ENCODE results near the gene LEFTY2.

The LEFTY2 gene

DNA sequence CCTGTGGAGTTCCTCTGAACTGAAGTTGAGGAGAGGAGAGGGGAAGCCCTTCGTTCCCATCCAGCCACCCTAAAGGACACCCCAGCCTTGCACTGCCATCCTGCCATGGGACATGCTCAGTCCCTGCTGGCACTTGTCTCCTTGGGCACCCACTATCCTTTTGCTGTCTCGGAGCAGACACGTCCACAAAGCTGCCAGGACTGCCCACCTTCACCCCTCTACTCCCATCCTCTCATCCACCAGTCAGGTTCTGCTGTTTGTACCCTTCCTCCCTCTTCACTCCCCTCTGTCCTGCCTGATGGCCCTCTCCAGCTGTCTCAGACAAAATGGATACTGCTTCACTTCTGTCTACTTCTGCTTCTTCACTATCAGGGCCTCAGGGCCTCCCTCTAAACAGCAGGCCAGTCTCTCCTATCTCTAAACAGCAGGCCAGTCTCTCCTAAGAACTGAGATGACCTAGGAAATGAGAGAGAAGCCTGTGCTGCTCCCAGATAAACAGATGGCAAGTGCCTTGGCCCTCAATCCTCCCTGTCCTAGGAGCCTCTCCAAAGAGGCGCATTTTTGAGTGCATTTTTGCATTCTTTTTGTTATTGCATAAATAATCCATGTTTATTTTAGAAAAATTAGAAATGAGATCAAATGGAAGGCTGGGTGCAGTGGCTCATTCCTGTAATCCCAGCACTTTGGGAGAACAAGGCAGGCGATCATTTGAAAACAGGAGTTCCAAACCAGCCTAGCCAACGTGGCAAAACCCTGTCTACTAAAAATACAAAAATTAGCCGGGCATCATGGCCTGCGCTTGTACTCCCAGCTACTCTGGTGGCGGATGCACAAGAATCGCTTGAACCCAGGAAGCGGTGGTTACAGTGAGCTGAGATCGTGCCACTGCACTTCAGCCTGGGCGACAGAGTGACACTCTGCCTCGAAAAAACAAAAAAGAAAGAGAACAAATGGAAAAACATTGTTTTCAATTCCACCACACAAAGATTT is 12.5 kb downstream of the LEFTY2 start:
- no peak for FAIRE-seq

DNA sequence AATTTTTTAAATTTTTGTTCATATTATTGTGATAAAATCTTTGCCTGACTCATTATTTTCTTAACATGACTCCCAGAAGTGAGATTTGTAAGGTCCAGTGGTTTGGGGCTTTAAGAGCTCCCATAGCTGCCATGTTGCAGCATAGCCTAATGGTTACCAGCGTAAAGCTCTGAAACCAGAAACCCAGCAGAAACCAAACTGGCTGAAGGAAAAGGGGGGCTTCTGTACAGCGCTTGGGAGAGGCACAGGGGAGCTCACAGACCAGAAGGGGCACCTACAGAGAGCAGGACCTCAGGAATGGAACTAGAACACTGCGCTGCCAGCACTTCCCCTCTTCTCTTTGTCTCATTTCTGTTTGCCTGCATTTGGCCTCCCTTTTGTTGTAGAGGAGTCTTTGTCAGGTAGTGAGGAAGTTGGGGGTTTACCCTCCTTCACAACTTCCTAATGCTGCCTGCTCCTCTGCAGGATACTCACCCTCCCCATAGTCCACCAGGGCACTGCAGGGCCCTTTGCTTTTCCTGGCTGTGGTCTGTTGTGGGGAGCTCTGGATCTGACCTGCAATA is 14.4 kb downstream of the LEFTY2 start:
- no peak for FAIRE-seq

DNA sequence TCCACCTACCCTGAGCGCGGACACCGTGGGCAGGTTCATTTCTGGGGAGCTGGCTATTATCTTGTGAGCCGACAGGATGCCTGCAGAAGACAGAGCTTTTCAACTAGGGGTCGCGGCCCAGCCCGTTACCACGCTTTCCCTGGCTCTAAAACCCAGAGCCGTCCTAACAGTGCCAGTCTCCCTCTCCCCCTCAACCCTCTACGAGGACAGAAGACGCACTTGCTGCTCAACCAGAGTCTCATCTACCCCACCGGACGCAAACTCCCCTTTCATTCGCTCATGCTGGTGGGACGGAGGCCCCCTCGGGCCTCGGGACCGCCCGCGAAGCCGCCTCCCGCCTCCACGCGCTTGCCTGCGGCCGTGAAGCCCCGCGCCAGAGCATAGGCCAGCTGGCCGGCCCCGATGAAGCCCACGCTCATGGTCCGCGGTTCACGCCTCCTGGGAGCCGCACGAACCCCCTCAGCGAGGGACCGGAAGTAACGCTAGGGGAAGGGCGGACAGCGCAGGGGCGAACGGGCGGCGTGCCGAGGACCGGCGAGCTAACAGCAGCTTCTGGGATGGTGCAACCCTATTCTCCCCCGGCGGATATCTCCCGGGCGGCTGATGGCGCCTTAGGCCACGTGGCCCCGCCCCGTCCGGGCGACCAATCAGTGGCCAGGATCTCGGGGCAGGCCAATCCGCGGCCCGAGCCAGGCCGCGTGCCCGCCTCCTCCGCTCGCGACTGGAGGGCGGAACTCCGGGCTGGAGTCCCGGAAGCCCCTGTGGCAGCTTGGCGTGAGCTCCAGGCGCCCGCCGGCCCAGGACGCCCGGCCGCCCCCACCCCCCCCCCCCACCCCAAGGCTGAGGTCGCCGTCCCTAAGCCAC is 17.1 kb downstream of the LEFTY2 start, which contains the start of gene PYCR2:
Gene PYCR2, minus strand, starts transcription at position 559 of the 864 bp plus-strand sequence. Its CDS starts 140 bp downstream, at position 419.
- FAIRE-seq, result no peak

DNA sequence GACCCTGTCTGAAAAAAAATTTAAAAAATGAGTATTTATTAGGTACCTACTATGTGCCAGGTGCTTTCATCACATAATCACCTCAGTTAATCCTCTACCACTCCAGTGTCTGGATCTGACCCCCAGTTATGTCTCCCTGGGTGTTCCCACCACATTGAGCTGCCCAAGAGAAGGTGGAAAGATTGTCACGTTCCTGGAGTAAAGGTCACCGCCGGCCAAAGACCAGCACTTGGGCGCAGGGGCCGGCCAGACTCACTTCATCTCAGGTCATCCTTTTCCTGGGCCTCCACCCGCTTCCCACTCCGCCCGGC is 17.7 kb downstream of the LEFTY2 start:
- no peak for FAIRE-seq

DNA sequence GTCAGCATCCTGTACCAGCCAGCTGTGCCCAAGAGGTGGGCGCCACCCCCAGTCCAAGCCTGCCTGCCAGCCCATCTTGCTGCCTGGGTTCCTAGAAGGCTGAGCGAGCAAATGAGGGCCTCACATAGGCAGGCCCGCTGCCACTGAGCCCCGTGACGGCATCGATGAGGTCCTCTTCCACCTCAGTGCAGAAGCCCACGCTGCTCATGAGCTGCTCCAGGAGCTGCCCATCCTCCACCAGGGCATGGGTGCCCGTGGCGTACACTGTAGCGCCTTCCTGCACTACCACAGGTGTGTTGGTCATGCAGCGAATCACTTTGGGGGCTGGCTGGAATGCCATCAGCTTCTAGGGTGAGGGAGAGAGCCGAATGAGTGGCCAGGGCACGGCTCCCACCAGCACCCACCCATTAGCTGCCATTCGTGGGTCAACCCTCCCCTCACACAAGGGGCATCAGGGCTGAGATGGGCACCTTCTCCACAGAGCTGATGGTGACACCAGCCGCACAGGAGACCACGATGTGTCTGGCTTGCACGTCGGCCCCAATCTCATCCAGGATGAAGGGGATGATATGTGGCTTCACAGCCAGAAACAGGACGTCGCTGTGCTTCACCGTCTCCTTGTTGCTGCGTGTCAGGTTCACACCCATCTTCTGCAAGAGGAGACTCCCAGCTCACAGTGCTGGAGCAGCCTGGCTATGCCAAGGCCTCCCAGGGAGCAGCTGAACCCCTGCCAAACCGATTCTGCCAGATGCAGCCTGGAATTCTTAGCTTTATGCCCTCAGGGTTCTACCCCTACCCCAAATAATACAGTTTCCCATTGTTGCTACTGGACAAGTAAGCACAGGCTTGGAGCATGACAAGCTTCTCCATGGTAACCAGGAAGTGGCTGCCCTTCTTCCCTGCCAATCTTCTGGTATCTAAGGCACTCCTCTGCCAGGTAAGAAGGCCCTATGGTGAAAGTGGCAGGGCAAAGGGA is 19.0 kb downstream of the LEFTY2 start:
- FAIRE-seq, result no peak

DNA sequence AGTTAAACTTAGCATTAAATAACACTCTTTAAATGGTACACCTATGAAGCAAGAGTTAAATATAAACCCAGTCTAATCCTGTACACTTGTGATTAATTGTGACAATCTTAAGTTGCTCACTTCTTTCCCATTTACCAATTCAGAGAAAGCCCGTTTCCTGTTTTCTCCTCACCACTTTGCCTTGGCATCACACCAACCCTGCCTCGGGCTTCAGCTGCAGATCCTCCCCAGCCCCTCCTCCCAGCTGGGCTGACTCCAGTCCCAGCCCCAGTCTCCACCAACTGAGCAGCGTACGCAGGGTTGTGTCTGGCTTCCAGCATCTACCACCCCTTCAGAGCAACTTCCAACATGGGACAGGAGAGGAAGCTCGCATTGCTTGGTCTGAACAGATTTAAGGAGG is 21.1 kb downstream of the LEFTY2 start:
- FAIRE-seq, result no peak

DNA sequence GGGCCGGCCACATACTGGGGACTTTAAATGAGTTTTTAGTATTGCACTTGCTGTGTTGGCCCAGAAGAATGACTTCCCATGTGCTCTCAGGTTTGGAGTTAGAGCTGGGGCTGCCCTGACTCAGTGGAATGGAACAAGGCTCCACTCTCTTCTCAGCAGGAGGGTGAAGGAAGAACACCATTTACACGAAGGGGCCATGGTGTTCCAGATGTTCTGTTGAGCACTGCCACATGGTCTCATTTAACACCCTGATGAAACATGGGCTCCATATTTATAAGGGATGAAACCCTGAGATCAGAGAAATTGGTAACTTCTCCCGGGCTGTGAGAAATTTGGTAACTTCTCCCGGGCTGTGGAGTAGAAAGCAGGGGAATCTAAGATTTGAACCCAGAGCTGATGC is 22.7 kb downstream of the LEFTY2 start:
- FAIRE-seq, result no peak

DNA sequence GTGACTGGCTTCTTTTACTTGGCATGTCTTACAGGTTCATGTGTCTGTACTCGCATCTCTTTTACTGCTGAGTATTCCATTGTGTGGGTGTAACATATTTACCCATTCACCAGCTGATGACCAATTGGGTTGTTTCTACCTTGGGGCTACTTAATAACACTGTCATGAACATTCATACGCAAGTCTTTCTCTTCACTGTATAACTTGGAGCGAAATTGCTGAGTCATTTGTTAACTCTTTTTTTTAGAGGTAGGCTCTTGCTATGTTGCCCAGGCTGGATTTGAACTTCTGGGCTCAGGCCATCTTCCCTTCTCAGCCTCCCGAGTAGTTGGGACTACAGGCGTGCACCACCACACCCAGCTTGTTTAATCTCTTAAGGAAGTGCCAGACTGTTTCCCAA is 23.5 kb downstream of the LEFTY2 start:
- no peak for FAIRE-seq

DNA sequence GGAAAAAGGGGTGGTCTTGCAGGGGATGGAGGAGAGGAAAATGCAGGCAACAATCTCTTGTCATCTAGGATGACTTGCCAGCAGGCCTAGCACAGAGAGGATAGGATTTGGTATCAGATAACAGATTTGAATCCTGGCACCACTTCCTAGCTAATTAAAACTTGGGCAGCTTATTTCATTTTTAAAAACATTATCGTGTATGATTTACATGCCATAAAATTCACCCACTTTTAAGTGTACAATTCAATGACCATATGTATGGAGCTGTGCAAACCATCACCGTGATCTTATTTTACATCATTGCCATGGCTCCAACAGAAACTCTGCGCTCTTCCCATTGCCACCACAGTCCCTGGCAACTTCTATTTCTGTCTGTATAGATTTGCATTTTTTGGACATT is 23.9 kb downstream of the LEFTY2 start:
- FAIRE-seq, result no peak

DNA sequence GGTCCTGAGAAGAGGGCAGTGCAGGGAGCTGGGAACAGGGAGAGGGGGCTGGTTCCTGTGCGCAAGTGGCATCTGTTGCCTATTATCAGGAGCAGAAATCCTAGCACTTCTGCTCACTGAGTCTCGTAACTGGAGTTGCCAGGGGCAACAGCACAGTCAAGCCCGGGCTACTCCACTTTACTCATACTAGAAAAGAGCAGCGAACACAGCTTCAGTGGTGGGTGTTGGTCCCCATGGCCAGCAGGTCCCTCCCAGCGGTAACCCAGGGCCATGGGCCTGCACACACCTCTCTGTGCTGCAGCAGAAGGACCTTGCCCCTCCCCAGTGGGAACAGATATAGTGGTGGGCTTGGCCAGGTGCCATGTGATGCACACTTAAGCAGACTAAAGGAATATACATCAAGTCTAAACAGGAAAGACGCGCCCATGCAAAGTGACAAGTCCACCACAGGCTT is 25.5 kb downstream of the LEFTY2 start:
- FAIRE-seq, result no peak

DNA sequence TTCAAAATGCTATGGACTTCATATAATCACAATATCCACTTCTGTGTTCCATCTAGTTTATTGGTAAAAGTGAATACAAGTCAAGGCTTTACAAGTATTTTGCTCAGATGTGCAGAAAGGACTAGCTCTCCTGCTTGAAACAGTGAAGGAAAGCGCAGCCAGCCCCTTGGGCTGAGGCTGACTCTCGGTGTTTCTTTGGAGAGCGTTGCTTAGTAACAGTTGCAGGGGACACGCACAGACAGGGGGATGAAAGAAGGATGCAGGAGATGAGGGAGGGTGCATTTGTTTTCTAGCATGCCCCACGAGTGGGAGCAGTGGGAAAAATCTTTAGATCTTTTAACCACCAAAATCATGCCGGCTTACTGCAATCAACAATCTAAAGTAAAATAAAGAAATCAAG is 26.1 kb downstream of the LEFTY2 start:
- no peak for FAIRE-seq

DNA sequence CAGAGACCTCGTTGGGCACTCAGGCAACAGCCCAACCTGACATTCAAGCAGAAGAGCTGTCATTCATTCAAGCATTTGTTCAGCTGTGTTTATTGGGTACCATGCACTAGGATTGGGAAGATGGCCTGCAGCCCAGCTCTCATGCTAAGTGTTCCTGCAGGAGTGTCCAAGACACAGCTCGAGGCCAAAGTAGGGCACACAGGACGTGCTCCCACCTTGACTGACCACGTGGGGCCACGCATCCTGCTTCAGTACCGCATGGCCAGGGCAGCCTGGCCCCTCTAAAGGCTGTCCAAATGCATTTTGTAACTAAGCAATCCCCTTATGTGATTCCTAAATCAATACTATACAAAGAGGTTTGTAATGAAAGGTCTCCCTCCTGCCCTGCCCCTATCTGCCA is 26.6 kb downstream of the LEFTY2 start:
- FAIRE-seq, result no peak

DNA sequence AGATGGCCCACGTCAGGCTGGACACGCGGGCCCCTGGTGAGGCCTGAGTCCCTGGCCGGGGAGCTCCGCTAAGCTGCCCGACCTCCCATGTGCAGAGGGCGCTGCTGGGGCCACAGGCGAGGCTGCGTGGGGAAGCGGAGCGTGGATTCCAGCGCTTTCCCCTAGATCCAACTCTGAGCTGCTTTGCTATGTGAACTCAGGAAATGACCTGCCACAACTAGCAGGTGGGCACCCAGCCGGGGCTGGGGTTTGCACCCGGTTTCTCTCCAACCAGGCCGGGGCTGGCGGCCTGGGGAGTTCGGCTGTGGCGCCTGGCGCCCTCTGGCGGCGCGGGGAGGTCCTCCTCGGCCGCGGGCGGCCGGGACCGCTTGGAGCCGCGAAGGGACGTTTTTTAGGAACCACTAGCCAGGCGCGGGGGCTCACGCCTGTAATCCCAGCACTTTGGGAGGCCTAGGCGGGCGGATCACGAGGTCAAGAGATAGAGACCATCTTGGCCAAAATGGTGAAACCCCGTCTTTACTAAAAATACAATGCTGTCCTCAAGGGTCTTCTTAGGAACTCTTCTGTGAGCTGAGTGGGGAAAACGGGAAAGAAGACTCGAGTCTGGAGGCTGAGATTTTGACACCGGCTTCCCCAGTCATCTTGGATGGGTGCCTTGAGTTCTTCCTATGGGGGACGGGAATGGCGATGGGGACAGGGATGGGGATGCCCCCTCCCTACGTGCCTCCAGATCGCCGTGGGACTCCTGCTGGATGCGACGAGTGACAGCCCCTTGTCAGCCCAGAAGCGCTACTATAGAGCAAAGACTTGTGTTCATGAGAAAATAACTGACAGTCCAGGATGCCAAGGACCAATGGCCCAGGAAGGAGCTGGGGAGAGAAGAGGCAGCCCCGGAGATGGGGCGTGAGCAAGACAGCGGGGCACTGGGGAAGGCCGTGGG is 29.6 kb downstream of the LEFTY2 start:
- no peak for FAIRE-seq

DNA sequence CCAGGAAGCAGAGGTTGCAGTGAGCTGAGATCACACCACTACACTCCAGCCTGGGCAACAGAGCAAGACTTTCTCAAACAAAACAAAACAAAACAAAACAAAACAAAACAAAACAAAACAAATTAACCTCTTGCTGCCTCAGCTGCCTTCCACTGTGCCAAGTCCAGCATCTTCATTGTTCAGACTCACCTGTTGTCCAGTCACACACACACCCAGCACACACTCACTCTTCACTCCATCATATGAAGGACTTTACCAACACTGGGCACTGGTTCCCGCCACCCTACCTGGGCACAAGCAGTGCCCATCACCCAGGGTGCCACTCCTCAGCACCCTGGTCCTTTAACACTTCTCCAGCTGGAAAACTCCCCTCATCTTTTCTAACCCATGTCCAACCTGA is 31.5 kb downstream of the LEFTY2 start:
- FAIRE-seq, result no peak

DNA sequence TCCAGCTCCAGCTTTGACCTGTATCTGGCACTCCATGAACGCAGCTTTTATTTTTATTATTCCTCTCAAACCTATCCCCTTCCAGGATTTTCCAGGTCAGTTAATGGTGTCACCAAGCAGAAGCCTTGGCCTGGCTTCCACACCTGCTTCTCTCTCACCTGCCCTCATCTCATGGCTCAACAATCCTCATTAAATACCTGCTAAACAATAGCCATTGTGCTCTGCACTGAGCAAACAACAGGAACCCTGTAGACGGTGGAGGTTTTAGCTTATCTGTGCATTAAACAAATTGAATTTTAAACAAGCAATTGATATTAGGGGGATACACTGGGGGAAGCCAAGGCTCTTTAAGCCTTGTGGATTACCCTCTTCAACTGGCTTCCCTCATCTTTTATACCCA is 32.2 kb downstream of the LEFTY2 start:
- FAIRE-seq, result no peak

DNA sequence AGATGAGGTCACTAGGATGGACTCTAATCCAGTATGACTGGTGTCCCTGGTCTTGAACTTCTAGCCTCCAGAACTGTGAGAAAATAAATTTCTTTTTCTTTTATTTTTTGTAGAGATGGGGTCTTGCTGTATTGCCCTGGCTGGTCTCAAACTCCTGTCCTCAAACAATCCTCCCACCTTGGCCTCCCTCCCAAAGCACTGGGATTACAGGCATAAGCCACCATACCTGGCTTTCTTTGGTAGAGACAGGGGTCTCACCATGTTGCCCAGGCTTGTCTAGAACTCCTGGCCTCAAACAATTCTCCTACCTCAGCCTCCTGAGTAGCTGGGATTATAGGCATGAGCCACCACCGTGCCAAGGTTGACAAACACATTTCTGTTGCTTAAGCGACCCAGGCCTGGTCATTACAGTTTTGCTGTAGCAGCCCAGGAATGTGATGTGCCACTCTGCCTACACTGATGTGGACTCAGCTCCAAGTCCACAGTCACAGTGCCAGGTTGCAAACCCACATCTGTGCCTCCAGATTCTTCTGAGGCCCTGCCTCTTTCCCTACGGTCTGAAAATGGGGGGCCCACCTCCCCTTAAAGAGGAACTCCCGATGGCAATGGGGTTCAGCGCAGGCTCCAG is 32.9 kb downstream of the LEFTY2 start:
- no peak for FAIRE-seq

DNA sequence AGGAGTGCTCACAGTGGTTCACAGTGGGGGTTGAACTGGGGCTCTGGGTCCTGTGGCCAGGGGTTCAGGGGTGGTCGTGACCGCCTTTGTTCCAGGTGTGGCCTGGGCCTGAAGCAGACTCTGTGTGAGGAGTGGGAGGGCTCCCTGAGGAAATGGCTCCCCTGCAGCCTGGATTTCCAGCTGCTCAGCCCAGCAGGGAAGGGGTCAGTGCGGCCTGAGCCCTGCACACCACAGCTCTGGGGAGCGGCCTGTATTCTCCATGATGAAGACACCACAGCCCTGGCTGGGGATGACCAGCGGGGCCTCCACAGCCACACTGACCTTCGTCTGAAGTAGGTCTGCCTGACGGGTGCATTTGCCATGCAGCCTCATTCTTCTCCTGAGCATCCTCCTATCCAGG is 33.7 kb downstream of the LEFTY2 start:
- FAIRE-seq, result no peak

DNA sequence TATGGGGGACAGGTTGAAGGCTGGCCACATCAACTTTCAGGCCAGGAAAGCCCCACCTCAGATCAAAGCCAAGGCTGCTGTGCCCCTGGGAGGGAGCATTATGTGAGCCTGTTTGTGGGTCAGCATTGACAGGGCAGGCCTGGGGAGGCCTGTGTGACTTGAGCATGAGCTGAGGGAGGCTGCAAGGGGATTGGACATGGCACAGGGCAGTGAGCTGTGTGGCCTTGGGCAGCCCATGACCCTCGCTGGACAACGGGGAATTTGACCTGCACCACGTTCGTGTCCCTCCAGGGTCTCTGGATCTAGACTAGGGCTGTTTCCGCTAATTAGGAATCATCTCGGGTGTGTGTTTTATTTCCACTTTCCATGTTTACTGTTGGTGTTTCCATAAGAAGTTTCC is 34.6 kb downstream of the LEFTY2 start:
- FAIRE-seq, result no peak

DNA sequence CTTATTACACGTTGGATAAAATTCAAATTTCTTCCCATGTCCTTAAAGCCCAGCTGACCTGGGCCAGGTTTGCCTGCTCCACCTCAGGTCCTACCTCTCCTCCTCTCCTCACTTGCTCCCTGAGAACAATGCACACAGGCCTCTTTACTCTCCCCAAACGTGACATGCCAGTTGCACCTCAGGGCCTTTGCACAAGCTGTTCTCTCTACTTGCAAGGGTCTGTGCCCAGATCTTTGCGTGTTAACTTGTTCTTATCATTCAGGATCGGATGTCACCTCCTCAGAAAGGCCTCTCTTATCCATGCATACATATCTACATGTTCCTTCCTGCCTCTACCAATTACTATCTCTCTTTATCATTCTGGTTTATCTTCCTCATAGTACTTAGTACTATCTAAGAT is 37.4 kb downstream of the LEFTY2 start:
- no peak for FAIRE-seq
